HG02642 (cell line): Measurements from ENCODE around the gene CFLAR.
"Not testable (repeated sequence)": the region's sequence is repeated elsewhere in the genome, so short reads cannot be mapped to it uniquely, and the experiment has no call there.

ENCODE experiments used
- ATAC-seq: cut with Tn5 transposase; IDR thresholded peaks from one replicate; pipeline ENCODE4 v1.9.1; 2021; ENCODE audit warnings: mild to moderate bottlenecking; ENCODE audit not compliant: unreplicated experiment, poor library complexity

Gene CFLAR

GRCh38 chr2:201118121-201118960 lies 2.4 kb downstream of the CFLAR start:
- peak; percentile 54 for ATAC-seq

GRCh38 chr2:201118961-201119854 lies 3.2 kb downstream of the CFLAR start:
- no peak for ATAC-seq

GRCh38 chr2:201122276-201122675 lies 6.3 kb downstream of the CFLAR start:
- ATAC-seq, result no peak

- no peak for ATAC-seq
Observed at GRCh38 chr2:201126308-201127151, 10.6 kb downstream of the CFLAR start.

GRCh38 chr2:201127152-201127511 lies 11.2 kb downstream of the CFLAR start:
- no peak for ATAC-seq

GRCh38 chr2:201127570-201127969 lies 11.6 kb downstream of the CFLAR start:
- no peak for ATAC-seq

GRCh38 chr2:201128033-201128432 lies 12.1 kb downstream of the CFLAR start:
- no peak for ATAC-seq

GRCh38 chr2:201128933-201129505 lies 13.1 kb downstream of the CFLAR start:
- no peak for ATAC-seq

GRCh38 chr2:201130524-201131186 lies 14.7 kb downstream of the CFLAR start:
- ATAC-seq, result no peak

GRCh38 chr2:201132518-201132917 lies 16.6 kb downstream of the CFLAR start:
- peak; percentile 35 for ATAC-seq

GRCh38 chr2:201135386-201135785 lies 19.4 kb downstream of the CFLAR start:
- no peak for ATAC-seq

GRCh38 chr2:201136889-201137321 lies 20.9 kb downstream of the CFLAR start:
- ATAC-seq, result no peak

- ATAC-seq, result no peak
Observed at GRCh38 chr2:201137505-201138400, 21.8 kb downstream of the CFLAR start.

- no peak for ATAC-seq
Observed at GRCh38 chr2:201138401-201138970, 22.5 kb downstream of the CFLAR start.

GRCh38 chr2:201138986-201139781 lies 23.2 kb downstream of the CFLAR start:
- not testable (repeated sequence) for ATAC-seq

- ATAC-seq, result no peak
Observed at GRCh38 chr2:201139836-201140604, 24.1 kb downstream of the CFLAR start.
